Keratinocyte (primary cell): ENCODE measurements around the gene RNPEPL1.

ENCODE experiments used
- EZH2 ChIP-seq: IDR thresholded peaks from one replicate; pipeline ENCODE4 v1.6.1; 2012; ENCODE audit warnings: inconsistent platforms, mild to moderate bottlenecking, low read length, moderate library complexity
- TF ChIP-seq, protein P1 (sequence below), 3 experiments: IDR thresholded peaks in 1 of 3; conservative IDR thresholded peaks in 1 of 3; optimal IDR thresholded peaks in 1 of 3; 2 replicates in 2 of 3; 3 replicates in 1 of 3; pipeline versions ENCODE3 to v1.5.1; 2011; ENCODE audit warnings: low read length in 3 of 3, mild to moderate bottlenecking in 3 of 3, moderate library complexity in 2 of 3, control low read depth in 1 of 3, inconsistent platforms in 1 of 3; ENCODE audit not compliant: insufficient read depth in 2 of 3; ENCODE audit errors: extremely low read depth in 1 of 3

DNA sequence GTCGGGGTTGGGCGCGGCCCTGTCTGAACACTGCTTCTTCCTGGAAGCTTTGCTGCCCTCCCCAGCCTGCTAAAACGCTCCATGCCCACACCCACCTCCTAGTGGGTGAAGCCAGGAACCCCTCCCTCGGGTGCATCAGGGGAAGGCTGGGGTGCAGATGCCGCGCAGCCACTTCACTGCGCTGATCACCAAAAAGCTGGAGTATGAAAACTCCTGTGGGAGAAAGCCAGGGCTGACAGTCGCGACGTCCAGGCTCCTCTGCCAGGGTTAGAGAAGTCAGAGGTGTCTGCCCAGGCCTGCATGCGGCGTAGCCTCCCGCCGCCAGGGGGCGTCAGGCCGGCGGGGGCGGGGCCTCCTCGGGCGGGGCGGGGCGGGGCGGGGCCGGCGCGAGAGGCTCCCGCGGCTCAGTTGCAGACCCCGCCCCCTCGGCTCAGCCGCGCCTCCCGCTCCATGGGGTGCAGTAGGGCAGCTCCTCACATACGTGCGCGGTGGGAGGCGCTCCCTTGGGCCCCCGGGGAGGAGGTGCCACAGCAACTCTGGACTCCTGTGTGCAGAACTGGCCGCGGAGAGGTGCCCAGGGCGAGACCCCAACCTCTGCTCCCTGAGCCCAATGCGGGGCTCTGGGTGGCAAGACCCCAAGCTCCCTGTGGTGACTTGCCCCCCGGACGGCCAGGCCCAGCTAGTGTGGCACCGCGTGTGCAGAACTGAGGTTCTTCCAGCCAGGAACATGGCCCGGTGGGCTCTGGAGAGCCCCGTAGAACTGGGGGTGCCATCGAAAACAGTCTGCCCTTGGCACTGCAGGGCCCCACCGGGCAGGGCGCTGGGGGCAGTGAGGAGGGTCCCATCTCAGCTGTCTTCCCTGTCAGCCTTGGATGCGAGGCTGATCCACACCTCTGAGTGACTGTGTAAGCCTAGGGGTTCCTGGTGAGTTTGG is 1.8 kb upstream of the RNPEPL1 start:
- TF ChIP-seq, protein P1, sequence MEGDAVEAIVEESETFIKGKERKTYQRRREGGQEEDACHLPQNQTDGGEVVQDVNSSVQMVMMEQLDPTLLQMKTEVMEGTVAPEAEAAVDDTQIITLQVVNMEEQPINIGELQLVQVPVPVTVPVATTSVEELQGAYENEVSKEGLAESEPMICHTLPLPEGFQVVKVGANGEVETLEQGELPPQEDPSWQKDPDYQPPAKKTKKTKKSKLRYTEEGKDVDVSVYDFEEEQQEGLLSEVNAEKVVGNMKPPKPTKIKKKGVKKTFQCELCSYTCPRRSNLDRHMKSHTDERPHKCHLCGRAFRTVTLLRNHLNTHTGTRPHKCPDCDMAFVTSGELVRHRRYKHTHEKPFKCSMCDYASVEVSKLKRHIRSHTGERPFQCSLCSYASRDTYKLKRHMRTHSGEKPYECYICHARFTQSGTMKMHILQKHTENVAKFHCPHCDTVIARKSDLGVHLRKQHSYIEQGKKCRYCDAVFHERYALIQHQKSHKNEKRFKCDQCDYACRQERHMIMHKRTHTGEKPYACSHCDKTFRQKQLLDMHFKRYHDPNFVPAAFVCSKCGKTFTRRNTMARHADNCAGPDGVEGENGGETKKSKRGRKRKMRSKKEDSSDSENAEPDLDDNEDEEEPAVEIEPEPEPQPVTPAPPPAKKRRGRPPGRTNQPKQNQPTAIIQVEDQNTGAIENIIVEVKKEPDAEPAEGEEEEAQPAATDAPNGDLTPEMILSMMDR (optimal IDR thresholded peaks at IDR 0.05 in 1 of 3, IDR thresholded peaks at IDR 0.05 in 1 of 3, conservative IDR thresholded peaks at IDR 0.05 in 1 of 3; ENCODE audit: extremely low read depth in 1 of 3, insufficient read depth in 2 of 3, low read length in 3 of 3) = peak in 2 of 3 experiments; percentile 50 to 76
- TF ChIP-seq EZH2 = no peak
